Karpas-422 (cell line): Measurements from ENCODE around the gene PARD3B. TPM values are rescaled to one million over a fixed set of nuclear protein-coding genes. Genes with fewer than 3 reads are reported as not detected.

Experiments
- DNase-seq: peaks from one replicate; pipeline ENCODE4 v3.0.0-alpha.2; 2015
- H2AFZ ChIP-seq: fragments of 200-600 bp; sonication (generic); 2 replicates; pipeline ENCODE4 v1.6.1; 2014; ENCODE audit warnings: antibody characterized with exemption, low read length, mixed read lengths
- H3K27ac ChIP-seq: fragments of 200-600 bp; sonication (generic); 2 replicates; pipeline ENCODE4 v1.5.1; 2014; ENCODE audit warnings: mild to moderate bottlenecking, low read length, moderate library complexity
- H3K27me3 ChIP-seq: fragments of 200-600 bp; sonication (generic); 2 replicates; pipeline ENCODE4 v1.6.1; 2014; ENCODE audit warnings: low read length, mixed read lengths
- H3K36me3 ChIP-seq: fragments of 200-600 bp; sonication (generic); 2 replicates; pipeline ENCODE4 v1.6.1; 2014; ENCODE audit warnings: low read length, mixed read lengths; ENCODE audit not compliant: insufficient read depth
- H3K4me1 ChIP-seq: fragments of 200-600 bp; sonication (generic); 2 replicates; pipeline ENCODE4 v1.6.1; 2014; ENCODE audit warnings: mild to moderate bottlenecking, low read length, mixed read lengths
- H3K4me2 ChIP-seq: fragments of 200-600 bp; sonication (generic); 2 replicates; pipeline ENCODE4 v1.6.1; 2014; ENCODE audit warnings: low read length, low read depth, mild to moderate bottlenecking; ENCODE audit not compliant: poor library complexity, severe bottlenecking
- H3K4me3 ChIP-seq: fragments of 200-600 bp; sonication (generic); 2 replicates; pipeline ENCODE4 v1.5.1; 2014; ENCODE audit warnings: mild to moderate bottlenecking, antibody characterized with exemption, low read length, mixed read lengths
- H3K79me2 ChIP-seq: fragments of 200-600 bp; sonication (generic); 2 replicates; pipeline ENCODE4 v1.6.1; 2014; ENCODE audit warnings: mild to moderate bottlenecking, low read length, mixed read lengths
- H3K9ac ChIP-seq: fragments of 200-600 bp; sonication (generic); 2 replicates; pipeline ENCODE4 v1.6.0; 2014; ENCODE audit warnings: low read length
- H3K9me2 ChIP-seq: fragments of 200-600 bp; sonication (generic), shearing (Covaris generic); replicated peaks from 2 replicates; pipeline ENCODE4 v1.6.0; 2014; ENCODE audit warnings: mild to moderate bottlenecking, low read length, moderate library complexity; ENCODE audit not compliant: insufficient read depth
- H3K9me3 ChIP-seq: fragments of 300-700, 200-600 bp; sonication (generic); 2 replicates; pipeline ENCODE4 v1.6.1; 2014; ENCODE audit warnings: low read length, mixed read lengths
- H4K20me1 ChIP-seq: fragments of 200-600 bp; sonication (generic); 2 replicates; pipeline ENCODE4 v1.6.1; 2014; ENCODE audit warnings: mild to moderate bottlenecking, antibody characterized with exemption, low read length, low read depth; ENCODE audit not compliant: insufficient read depth
- total RNA-seq: library from RNA; depleted of rRNA; stranded (reverse); fragments of >200 nt; shearing (Covaris generic); gene quantifications from 2 replicates; pipeline ENCODE4 v1.2.3, GENCODE V29; 2014; ENCODE audit warnings: low replicate concordance

Gene PARD3B
- total RNA-seq, 1 experiment from 2014 or later = not detected

DNA sequence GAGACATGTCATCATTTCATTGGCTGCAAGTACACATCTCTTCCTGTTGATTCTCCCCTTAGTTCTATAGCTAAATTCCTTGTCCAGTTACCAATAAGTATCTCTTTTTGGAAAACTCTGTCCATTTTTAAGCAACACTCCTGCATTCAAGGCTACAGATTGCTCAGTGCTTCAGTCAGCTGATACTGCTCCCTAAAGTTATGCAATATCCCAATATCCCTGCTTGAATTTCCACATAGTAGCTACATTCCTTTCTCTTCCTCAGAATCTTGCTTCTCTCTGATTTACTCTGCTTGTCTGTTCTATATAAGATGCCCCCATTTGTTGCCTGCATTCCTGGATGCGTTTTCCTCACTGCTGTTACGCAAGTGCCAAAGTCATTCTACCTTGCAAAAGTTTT lies 109.8 kb downstream of the PARD3B start:
- no peak for DNase-seq
- no peak overlapping the region for H2AFZ ChIP-seq
- H3K4me3 ChIP-seq = no peak overlapping the region
- no peaks in the 10 kb centered on the region for H4K20me1 ChIP-seq
- H3K9ac ChIP-seq = no peak overlapping the region
- no peaks in the 10 kb centered on the region for H3K9me3 ChIP-seq
- H3K4me1 ChIP-seq = no peaks in the 10 kb centered on the region
- H3K27me3 ChIP-seq = no peaks in the 10 kb centered on the region
- no peaks in the 10 kb centered on the region for H3K36me3 ChIP-seq
- no peak overlapping the region for H3K4me2 ChIP-seq
- no peaks in the 10 kb centered on the region for H3K9me2 ChIP-seq
- H3K27ac ChIP-seq = no peak overlapping the region
- H3K79me2 ChIP-seq = no peaks in the 10 kb centered on the region

DNA sequence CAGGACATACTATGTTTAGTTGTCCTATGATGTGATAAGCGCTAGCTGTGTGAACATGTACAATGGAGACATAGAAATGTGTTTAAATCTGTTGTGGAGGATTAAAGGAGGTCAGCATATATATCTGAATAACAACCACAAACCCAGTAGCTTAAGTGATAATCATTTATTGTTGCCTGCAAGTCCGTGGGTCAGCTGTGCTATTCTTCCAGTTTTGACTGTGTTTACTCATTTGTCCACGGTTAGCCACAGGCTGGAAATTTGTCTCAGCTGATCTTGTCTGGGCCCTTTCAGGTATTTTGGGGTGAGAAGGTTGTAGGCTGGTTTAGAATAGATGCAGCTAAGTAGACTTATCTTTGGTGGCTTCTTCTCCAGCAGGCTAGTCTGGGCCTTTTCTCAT lies 110.4 kb downstream of the PARD3B start:
- Histone ChIP-seq H3K9ac (no peak overlapping the region), H3K9me3 (no peaks in the 10 kb centered on the region), H4K20me1 (no peaks in the 10 kb centered on the region), H3K36me3 (no peaks in the 10 kb centered on the region), H3K27ac (no peak overlapping the region), H3K79me2 (no peaks in the 10 kb centered on the region), H3K4me2 (no peak overlapping the region), H3K4me1 (no peaks in the 10 kb centered on the region), H3K9me2 (no peaks in the 10 kb centered on the region), H2AFZ (no peak overlapping the region), H3K27me3 (no peaks in the 10 kb centered on the region), H3K4me3 (no peak overlapping the region)
- DNase-seq = no peak

DNA sequence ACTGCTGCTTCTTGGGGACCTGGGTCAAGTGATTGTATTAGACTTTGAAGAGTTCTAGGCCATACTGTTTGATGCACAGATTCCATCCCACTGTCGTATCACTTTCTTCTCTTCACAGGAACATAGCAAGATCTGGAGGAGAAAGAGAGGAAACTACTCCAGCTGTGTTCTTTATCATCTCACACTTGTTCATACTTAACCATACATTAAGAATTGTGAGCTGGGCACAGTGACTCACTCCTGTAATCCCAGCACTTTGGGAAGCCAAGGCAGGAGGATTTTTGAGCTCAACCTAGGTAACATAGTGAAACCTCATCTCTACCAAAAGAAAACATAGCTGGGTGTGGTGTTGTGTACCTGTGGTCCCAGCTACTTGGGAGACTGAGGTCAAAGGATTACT lies 111.7 kb downstream of the PARD3B start:
- H3K9ac ChIP-seq = no peak overlapping the region
- H3K27ac ChIP-seq = no peak overlapping the region
- H4K20me1 ChIP-seq = no peaks in the 10 kb centered on the region
- no peaks in the 10 kb centered on the region for H3K4me1 ChIP-seq
- no peaks in the 10 kb centered on the region for H3K27me3 ChIP-seq
- no peak overlapping the region for H3K4me3 ChIP-seq
- H3K79me2 ChIP-seq = no peaks in the 10 kb centered on the region
- DNase-seq = no peak
- no peak overlapping the region for H2AFZ ChIP-seq
- no peaks in the 10 kb centered on the region for H3K9me2 ChIP-seq
- no peaks in the 10 kb centered on the region for H3K9me3 ChIP-seq
- no peaks in the 10 kb centered on the region for H3K36me3 ChIP-seq
- no peak overlapping the region for H3K4me2 ChIP-seq

DNA sequence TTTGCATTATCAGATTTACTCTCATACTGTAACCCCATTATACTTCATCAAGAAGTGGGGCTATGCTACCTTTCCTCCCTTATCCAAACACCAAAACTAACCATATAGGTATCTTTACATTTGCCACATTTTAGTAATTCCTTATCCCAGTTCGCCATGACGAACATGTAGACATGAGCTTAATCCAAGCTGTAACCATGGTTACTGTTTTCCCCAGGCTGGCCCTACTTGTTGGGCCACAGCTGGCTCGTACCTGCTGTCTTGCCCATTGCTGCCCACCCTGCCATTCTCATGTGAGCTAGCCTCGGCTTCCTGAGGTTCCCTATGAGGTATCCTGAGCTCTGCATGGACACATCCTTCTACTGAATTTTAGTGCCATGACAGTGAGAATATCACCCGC lies 117.7 kb downstream of the PARD3B start:
- no peaks in the 10 kb centered on the region for H4K20me1 ChIP-seq
- no peaks in the 10 kb centered on the region for H3K9me2 ChIP-seq
- no peaks in the 10 kb centered on the region for H3K36me3 ChIP-seq
- no peak overlapping the region for H3K9ac ChIP-seq
- no peak overlapping the region for H3K4me2 ChIP-seq
- H3K27me3 ChIP-seq = no peaks in the 10 kb centered on the region
- H3K4me3 ChIP-seq = no peak overlapping the region
- H2AFZ ChIP-seq = no peak overlapping the region
- no peaks in the 10 kb centered on the region for H3K9me3 ChIP-seq
- H3K79me2 ChIP-seq = no peaks in the 10 kb centered on the region
- no peak overlapping the region for H3K27ac ChIP-seq
- no peak for DNase-seq
- no peaks in the 10 kb centered on the region for H3K4me1 ChIP-seq

DNA sequence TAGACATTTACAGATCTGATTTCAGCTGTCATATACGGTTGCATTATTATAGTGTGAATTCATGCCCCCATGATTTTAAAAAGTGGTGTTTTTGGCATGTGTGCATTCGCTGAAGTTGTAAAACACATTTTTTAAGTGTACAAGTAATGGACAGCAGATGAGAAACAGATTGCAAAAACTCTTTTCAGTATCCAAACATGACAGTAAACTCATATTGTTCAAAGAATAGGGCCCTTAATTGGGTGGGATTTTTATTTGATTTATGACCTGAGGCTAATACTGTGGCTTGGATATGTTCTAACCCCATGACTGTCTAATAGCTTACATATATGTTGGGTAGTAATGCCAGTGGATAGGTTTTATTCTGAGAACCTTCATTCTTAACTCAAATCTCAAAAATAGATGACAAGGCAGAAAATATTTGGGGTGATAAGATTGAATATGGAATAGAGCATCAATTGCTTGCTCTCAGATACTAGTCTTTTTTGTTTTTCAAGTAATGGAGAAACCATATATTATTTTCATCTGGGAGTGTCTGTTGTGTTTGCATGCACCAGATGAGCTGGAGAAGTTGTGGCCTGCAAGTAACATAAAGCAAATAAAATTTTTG lies 118.6 kb downstream of the PARD3B start:
- no peak for DNase-seq
- Histone ChIP-seq H4K20me1 (no peaks in the 10 kb centered on the region), H2AFZ (no peak overlapping the region), H3K36me3 (no peaks in the 10 kb centered on the region), H3K4me1 (no peaks in the 10 kb centered on the region), H3K27me3 (no peaks in the 10 kb centered on the region), H3K27ac (no peak overlapping the region), H3K9me3 (no peaks in the 10 kb centered on the region), H3K4me3 (no peak overlapping the region), H3K4me2 (no peak overlapping the region), H3K9ac (no peak overlapping the region), H3K9me2 (no peaks in the 10 kb centered on the region), H3K79me2 (no peaks in the 10 kb centered on the region)

DNA sequence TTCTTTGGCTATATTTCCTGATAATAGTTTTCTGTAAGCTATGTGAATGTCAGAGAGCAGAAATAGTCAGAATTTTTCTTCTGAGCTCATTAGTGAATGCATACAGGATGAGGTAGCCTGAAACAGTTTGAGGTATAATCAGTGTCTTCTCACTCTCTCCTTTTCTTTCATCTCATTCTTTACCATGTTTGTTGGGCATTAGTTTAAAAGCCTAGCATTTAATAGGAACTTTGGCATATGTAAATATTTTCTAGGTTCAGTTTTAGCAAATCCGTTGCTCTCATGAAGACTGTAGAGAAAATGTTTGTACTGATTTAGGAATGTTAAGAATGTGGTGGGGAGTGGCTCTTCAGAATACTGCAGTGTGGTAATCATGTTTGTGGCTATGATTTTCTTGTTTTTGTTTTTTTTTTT lies 119.4 kb downstream of the PARD3B start:
- H3K36me3 ChIP-seq = no peaks in the 10 kb centered on the region
- H2AFZ ChIP-seq = no peak overlapping the region
- H4K20me1 ChIP-seq = no peaks in the 10 kb centered on the region
- no peak overlapping the region for H3K9ac ChIP-seq
- H3K79me2 ChIP-seq = no peaks in the 10 kb centered on the region
- no peaks in the 10 kb centered on the region for H3K27me3 ChIP-seq
- H3K4me1 ChIP-seq = no peaks in the 10 kb centered on the region
- no peak overlapping the region for H3K4me2 ChIP-seq
- H3K4me3 ChIP-seq = no peak overlapping the region
- H3K9me2 ChIP-seq = no peaks in the 10 kb centered on the region
- H3K9me3 ChIP-seq = no peaks in the 10 kb centered on the region
- no peak overlapping the region for H3K27ac ChIP-seq
- no peak for DNase-seq

DNA sequence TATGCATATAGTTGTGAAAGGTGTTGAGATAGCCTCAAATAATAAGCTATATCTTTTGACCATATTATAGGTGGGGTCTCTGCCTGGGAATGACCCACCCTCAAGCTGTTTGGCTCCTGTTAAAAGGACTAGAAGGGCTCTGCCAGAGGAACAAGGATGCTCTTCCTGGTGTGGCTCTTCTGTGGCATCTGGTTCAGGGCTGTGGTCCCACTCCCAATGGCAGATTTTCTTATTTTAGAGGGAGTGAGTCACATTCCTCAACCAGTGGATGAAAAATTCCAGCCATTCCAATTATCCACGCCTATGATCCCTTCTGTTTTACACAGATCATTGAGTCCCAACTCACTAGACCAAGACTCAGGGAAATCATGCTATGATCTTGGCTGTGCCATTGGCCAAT lies 119.9 kb downstream of the PARD3B start:
- DNase-seq = no peak
- Histone ChIP-seq H3K9ac (no peak overlapping the region), H3K4me1 (no peaks in the 10 kb centered on the region), H3K9me2 (no peaks in the 10 kb centered on the region), H3K36me3 (no peaks in the 10 kb centered on the region), H2AFZ (no peak overlapping the region), H3K27me3 (no peaks in the 10 kb centered on the region), H4K20me1 (no peaks in the 10 kb centered on the region), H3K4me3 (no peak overlapping the region), H3K79me2 (no peaks in the 10 kb centered on the region), H3K9me3 (no peaks in the 10 kb centered on the region), H3K27ac (no peak overlapping the region), H3K4me2 (no peak overlapping the region)

DNA sequence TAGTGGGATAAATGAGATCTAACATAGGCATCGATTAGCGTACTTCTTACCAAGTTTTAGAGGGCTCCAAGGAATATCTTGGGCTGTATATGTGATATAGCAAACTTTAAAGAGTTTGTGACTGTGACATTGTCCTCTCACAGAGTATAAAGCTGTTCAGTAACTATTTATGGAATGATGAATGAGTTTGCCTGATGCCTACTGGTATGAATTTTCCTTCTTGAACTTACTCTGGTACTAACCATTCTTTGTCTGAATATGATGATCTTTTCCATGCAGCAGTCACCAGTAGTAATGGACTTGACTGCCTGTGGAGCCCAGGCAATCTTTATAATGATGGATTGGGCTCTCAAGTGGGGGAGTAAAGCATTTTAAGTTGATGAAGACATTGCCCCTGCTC lies 120.5 kb downstream of the PARD3B start:
- H3K79me2 ChIP-seq = no peaks in the 10 kb centered on the region
- H2AFZ ChIP-seq = no peak overlapping the region
- no peak overlapping the region for H3K27ac ChIP-seq
- no peaks in the 10 kb centered on the region for H4K20me1 ChIP-seq
- no peaks in the 10 kb centered on the region for H3K36me3 ChIP-seq
- no peaks in the 10 kb centered on the region for H3K9me2 ChIP-seq
- no peaks in the 10 kb centered on the region for H3K4me1 ChIP-seq
- no peak overlapping the region for H3K4me2 ChIP-seq
- no peak overlapping the region for H3K4me3 ChIP-seq
- no peaks in the 10 kb centered on the region for H3K9me3 ChIP-seq
- no peaks in the 10 kb centered on the region for H3K27me3 ChIP-seq
- no peak overlapping the region for H3K9ac ChIP-seq
- DNase-seq = no peak

DNA sequence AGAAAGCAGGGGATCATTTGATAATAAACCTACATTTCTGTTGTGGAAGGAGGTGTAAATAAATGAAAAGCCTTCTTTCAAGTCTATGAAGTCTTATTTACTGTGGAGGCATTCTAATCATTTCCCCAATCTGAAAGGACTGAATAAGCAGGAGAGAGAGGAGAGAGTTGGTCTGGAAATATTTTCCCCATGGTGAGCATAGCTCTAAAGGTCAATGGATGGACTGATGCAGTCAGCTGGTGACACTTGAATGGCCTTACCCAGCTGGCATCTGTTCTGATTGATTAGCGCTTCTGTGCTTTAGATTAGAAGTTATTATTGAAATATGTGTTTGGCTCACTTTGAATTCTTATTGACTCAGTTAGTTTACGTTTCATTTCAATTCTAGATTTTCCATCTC lies 122.7 kb downstream of the PARD3B start:
- Histone ChIP-seq H3K36me3 (no peaks in the 10 kb centered on the region), H3K4me2 (no peak overlapping the region), H3K4me1 (no peaks in the 10 kb centered on the region), H2AFZ (no peak overlapping the region), H3K27ac (no peak overlapping the region), H3K79me2 (no peaks in the 10 kb centered on the region), H3K9ac (no peak overlapping the region), H3K4me3 (no peak overlapping the region), H3K9me3 (no peaks in the 10 kb centered on the region), H3K9me2 (no peaks in the 10 kb centered on the region), H3K27me3 (no peaks in the 10 kb centered on the region), H4K20me1 (no peaks in the 10 kb centered on the region)
- no peak for DNase-seq
